HG03565 (cell line): Measurements from ENCODE around the gene VKORC1L1.
"Not testable (repeated sequence)": the region's sequence is repeated elsewhere in the genome, so short reads cannot be mapped to it uniquely, and the experiment has no call there.

Source experiments
- ATAC-seq: cut with Tn5 transposase; IDR thresholded peaks from one replicate; pipeline ENCODE4 v1.9.1; 2021; ENCODE audit warnings: mild to moderate bottlenecking, moderate library complexity; ENCODE audit not compliant: unreplicated experiment

Gene VKORC1L1

DNA sequence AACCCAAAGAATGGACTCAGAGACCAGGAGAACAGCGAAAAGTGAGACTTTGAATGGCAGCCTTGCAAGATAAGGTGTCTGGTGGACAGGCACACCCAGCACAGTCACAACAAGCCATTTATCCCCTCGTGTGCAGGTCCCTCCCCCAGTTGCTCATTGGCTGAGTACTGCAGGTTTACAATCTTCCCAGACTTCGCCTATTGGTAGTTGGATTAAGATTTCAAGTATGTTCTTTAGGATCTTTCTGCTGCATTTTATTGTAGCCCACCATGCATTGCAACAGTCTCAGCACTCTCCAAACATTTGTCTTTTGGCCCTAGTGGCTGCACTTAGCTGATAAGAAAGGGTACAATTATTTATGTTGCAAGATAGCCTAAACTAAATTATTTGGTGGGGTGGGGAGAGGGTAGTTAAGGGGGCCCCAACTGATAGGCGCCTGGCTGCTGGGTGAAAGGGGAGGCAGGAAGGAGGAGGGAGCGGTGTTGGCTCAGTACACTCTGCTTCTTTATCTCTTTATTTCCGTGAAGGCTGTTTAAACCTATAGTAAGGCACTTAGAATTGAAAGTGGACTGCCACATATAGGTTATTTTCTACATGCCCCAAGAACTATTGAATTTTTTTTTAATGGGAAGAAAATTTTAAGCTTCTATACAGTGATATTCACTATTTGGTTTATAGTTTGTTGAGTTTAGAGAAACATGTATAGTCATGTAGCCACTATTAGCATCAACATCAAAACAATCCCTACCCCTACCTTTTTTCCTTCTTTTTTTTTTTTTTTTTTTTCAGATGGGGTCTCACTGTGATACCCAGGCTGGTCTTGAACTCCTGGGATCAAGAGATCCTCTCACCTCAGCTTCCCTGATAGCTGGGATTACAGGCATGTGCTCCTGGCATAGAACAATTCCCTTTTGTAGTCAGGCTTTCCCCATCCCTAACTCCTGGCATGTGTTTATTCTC, 54.9 kb downstream of the VKORC1L1 start:
- ATAC-seq, result no peak

DNA sequence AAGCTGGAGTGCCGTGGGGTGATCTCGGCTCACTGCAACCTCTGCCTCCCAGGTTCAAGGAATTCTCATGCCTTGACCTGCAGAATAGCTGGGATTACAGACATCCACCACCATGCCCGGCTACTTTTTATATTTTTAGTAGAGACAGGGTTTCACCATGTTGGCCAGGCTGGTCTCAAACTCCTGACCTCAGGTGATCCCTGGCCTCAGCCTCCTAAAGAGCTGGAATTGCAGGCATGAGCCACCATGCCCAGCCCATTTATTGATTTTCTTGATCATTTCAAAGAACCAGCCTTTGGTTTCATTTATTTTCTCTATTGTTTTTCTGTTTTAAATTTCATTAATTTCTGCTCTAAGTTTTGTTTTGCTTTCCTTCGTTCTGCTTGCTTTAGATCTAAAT, 58.8 kb downstream of the VKORC1L1 start:
- ATAC-seq, result no peak

DNA sequence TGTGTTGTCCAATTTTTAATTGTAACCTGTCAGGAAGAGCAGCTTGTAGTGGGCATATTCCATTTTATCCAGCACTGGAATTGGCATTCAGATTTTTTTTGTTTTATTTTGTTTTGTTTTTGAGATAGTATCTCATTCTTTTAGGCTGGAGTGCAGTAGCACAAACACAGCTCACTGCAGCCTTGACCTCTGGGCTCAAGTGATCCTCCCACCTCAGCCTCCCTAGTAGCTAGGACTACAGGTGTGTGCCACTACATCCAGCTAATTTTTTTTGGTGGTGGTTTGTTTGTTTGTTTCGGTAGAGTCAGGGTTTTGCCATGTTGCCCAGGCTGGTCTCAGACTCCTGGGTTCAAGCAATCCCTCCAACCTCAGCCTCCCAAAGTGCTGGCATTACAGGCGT, 64.4 kb downstream of the VKORC1L1 start:
- no peak for ATAC-seq

DNA sequence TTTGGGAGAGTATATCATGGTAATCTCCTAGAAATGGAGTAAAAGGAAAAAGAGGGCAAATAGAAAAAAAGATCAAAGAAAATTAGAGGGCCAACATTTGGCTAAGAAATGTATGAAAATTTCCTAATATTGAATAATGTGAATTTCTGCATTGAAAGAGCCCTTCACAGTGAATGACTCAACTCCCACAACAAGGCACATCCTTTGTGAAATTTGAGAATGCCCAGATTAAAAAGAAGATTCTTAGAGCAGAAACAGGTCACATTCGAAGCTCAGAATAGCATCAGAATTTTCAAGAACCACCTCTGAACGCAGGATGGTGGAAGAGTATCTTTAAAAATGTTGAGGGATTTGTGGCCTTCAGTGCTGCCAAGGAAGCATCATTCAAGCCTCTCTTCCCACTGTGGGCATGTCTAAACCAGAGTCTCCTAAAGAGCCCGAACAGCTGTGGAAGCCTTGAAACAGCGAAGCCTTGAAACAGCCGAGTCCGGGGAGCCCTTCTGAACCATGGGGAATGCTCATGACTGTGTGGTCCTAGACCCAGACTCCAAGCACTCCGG, 65.5 kb downstream of the VKORC1L1 start:
- ATAC-seq, result no peak

DNA sequence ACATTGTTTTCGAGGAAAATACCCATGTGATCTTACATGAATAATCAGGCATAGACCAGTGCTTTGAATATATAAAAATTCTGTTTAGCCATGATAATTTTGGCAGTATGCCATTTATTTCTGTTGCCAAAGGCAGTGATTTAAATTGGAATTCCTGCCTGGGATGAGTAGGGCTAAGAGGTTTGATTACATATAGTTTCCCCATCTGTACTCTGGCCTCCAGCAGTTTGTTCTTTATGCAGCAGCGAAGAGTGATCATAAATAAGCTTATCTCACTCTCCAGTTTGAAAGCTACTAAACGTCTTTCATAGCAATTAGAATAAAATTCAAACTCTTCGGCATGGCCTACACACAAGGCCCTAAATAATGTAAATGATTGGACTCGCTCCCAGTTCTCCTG, 72.9 kb downstream of the VKORC1L1 start:
- not testable (repeated sequence) for ATAC-seq

DNA sequence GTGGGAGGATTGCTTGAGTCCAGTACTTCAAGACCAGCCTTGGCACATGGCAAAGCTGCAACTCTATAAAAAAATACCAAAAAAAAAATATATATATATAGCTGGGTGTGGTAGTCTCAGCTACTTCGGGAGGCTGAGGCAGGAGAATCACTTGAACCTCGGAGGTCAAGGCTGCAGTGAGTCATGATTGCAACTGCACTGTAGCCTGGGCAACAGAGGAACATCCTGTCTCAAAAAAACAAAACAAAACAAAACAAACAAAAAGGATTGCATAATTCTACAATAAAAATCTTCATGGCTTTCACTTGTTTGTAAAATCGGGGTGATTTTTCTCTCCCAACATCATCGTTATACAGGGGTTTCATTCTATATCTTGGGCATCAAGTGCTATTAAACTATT, 74.0 kb downstream of the VKORC1L1 start:
- ATAC-seq, result no peak

DNA sequence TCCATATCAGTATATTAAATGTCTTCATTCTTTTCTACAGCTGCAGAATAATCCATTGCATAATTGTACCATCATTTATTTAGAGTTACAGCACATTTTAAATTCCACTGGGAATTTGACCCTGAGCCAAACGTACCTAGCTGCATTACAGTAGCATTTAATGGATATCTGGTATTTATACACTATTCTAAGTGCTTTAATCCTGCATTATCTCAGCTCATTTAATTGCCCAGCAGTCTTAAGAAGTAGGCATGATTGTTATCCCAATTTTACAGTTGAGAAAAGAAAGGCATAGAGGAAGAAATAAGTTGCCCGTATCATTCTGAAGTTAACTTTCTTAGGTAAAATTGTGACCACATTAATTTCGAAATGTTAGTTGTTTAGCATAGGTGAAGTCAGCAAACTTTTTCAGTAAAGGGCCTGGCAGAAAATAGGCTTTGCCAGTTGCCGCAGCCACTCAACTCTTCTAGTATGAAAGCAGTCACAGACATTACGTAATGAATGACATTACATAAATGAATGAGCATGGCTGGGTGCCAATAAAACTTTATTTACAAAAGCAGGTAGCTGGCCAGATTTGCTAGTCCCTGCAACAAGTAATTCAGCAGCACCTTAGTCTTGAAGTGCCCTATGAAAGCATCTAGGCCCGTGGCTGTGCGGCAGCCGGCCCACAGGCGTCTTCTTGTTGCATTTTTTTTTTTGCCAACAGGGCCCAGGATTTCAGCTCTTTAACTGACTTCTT, 79.1 kb downstream of the VKORC1L1 start:
- no peak for ATAC-seq

DNA sequence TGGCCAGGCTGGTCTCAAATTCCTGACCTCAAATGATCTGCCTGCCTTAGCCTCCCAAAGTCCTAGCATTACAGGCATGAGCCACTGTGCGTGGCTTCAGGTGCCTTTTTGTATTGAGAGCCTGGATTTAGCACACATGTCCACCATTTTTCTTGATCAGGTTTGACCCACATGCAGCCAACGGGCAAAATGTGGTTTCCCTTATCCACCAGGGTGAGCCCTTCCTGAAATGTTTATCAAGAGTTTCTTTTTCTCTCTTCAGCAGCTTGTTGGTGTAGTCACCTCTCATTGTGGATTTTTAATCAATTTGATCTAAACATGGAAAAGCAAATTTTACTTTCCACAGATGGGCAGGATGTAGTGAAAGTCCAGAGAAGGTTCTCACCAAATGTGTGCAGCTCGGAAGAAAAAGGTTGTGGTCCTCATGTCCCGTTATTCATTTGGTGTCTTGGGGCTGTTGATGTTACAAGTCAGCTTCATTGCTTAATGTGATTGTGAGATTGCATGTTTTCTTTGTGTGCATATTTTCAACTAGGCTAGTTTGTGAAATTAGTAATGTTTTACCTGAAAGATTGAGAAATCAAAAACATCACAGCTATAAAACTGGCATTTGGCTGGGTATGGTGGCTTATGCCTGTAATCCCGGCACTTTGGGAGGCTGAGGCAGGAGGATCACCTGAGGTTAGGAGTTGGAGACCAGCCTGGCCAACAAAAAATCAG, 80.3 kb downstream of the VKORC1L1 start:
- no peak for ATAC-seq

DNA sequence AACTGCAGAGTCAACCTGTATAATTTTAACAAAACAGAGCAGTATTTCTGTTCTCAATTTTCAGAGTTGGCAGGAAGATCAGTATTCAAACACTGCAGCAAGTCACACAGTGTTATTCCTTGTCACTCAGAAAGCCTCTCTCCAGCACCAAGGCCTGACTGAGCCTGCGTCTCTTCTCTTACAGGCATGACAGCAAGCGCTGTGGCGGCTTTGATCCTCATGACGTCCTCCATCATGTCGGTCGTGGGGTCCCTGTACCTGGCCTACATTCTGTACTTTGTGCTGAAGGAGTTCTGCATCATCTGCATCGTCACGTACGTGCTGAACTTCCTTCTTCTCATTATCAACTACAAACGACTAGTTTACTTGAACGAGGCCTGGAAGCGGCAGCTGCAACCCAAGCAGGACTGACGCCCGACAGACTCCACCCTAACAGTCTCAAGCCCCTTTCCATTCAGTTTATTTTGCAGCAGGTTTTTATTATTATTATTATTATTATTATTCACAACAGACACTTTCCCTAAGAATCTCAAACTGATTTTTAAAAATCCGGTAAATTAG, 81.1 kb downstream of the VKORC1L1 start:
- no peak for ATAC-seq

DNA sequence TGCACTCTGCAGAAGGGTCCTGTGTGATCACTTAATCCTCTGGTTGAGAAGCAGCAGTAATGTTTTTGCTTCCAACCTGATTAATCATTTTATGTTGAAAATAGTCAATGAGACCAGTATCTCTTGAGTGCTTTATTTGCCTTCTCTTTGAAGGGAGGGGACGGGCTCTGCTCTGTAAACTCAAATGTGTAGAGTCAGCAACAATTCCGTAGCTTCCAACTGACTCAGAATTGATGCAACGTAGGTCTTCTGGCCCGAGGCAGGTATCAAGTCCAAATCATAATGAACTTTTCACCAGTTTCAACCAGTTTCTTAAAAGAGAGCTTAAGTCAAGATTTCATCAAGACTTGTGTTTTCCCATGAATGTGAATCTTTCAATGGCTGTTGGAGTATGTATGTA, 82.8 kb downstream of the VKORC1L1 start:
- no peak for ATAC-seq

DNA sequence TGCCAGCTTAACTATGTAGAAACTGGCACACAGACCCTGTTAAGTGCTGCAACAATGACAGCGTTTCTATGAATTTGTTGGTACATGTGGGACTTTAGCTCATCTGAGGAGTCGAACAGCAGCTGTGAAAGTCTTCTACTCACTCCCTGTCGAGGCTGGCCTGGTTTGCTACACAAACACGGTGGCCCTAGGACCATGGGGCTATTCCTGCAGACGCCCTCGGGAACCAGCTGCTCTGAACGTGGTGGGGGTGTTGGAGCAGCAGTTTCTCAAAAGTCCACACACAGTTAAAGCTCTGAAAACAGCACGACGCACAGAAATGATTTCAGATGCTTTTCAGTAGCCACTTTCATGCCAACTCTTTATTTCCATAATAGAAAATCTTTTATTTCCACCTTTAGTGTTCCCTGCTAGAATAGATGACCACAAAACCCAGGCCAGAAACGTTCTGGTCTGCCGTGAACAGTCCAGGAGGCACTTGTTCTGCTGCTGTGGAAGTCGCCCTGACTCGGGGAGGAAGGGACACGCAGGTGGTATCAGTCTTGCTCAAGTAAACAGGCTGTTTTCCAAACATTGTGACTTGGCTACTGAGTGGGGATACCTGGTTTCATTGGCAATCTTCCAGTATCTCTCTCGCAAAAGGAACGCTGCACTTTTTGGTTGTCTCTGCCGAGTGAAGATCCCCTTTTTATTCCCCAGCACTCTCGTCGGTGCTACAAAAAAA, 87.6 kb downstream of the VKORC1L1 start:
- no peak for ATAC-seq

DNA sequence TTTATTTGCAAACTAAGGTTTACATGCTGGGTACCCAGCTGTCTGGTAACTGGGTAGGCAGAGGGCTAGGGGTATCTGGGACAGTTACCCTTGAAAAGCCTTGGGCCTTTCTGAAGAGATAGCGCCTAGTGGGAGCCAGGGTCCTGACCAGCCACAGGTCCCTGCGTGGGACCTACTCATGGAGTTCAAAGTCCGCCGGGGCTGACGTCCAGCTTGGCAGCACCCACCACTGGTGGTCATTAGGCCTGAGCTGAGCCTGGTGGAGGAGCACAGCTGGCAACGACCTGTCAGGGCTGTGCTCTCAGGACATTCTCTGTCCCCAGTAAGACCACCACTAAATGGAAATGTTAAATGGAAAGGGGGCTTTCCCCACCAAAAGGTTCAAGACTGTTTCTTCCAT, 89.2 kb downstream of the VKORC1L1 start:
- ATAC-seq, result no peak

DNA sequence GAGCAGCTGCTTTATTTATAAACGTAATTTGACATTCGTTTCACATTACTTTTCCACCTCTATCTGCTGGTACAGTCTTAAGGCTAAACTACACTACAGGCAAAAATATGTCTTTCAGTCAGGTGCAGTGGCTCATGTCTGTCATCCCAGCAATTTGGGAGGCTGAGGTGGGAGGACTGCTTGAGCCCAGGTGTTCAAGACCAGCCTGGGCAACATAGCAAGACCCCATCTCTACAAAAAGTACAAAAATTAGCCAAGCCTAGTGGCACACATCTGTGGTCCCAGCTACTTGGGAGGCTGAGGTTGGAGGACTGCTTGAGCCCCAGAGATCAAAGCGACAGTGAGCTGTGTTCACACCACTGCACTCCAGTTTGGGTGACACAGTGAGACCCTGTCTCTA, 91.8 kb downstream of the VKORC1L1 start:
- not testable (repeated sequence) for ATAC-seq

DNA sequence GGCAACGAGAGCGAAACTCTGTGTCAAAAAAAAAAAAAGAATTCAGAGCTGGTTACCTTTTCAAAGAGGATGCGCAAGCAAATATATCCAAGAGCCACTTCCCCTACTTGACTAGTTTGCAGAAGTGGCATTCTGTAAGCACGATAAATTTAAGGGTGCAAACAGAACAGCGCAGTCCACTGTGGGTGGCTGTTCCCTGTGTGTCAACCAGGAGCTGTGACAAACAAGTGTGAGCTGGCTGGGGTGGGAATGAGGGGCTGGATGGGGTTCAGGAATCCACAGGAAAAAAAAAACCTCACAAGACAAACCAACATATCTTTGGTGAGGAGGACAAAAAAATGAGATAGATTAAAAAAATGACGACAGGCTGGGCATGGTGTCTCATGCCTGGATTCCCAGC, 93.3 kb downstream of the VKORC1L1 start:
- ATAC-seq, result no peak

DNA sequence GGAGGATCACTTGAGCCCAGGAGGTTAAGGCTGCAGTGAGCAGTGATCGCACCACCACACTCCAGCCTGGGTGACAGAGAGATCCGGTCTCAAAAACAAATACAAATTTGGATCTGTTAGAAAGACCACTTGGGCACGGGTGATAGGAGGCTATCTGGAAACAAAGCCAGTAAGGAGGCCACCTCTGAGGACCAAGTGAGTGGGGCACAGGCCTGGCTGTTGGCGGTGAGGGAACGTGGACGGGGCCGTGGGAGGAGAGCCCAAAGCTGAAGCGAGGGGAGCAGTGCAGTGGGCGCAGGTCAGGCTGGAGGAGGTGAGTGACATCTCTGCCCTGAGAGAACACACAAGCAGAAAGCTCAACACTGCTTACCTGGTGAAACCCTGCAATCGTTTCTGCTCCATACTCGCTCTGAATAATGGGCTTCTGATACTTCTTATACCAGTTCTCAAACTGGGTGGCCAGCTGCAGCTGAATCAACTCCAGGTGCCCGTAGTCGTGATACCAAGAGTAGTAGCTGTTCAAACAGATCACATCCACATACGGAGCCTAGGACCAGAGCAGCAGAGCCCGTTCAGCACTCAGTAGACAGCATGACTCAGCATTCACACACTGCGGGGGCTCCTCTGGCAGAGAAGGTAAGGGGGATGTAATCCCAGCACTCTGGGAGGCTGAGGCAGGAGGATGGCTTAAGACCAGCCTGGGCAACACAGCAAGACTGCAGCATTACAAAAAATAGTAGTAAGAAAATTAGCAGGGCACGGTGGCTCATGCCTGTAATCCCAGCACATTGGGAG, 94.7 kb downstream of the VKORC1L1 start:
- no peak for ATAC-seq

DNA sequence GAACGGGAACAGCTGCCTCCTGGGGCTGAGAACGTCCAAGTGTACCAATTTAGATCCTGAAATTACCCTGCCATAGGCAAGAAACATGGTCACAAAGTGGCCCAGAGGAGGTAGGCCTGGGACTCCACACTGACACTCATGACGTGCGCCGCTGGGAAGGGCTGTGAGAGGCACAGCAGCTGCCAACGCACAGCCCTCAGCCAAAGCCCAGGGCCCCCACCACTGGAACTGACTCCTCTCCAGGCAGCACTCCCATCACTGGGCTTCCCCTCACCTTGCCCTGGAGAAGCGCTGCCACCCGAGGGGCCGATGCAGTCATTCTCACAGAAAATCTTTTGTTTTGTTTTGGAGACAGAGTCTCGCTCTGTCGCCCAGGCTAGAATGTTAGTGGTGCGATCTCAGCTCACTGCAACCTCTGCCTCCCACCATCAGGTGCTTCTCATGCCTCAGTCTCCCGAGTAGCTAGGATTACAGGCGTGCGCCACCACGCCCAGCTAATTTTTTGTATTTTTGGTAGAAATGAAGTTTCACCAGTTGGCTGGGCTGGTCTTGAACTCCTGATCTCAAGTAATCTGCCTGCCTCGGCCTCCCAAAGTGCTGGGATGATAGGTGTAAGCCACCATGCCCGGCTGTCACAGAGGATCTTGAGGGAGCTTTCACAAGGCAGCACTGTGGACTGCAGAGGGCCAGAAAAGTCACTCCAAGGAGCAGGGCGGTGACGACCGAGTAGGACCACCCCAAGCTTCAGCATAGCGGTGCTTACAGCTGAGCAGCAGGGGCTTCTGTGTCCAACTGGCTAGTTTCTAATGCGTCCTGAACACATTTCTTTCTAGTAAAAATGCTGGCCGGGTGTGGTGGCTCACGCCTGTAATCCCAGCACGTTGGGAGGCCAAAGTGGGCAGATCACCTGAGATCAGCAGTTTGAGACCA, 95.6 kb downstream of the VKORC1L1 start:
- ATAC-seq, result no peak

DNA sequence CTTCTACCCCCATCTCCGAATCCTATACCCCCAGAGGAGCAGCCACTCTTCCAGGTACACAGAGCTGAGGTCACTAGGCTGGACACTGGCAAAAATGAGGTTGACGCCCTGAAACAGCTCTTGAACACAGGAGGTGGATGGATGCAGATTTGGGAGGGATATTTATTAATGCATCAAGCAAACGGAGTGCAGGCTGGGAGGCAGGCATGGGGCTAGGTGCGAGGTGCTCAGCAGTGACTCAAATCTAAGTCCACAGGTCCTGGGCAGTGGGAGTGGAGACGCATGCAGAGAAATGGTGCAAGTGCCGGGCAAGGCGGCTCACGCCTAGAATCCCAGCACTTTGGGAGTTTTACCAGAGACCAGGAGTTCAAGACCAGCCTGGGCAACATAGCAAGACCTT, 98.1 kb downstream of the VKORC1L1 start:
- ATAC-seq, result no peak

DNA sequence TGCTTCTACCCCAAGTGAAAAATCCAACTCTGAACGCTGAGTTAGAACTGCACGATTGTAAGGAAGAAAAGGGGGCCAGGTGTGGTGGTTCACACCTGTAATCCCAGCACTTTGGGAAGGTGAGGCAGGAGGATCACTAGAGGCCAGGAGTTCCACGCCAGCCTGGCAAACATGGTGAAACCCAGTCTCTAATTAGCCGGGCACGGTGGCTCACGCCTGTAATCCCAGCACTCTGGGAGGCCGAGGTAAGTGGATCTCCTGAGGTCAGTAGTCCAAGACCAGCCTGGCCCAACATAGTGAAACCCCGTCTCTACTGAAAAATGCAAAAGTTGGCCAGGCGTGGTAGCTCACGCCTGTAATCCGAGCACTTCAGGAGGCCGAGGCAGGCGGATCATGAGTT, 100.1 kb downstream of the VKORC1L1 start:
- no peak for ATAC-seq
